NT2/D1 (cell line): Measurements from ENCODE around the gene NKAIN1.
A peak's percentile ranks its signal among the peaks of the same experiment; 100 is the strongest.
"Not testable (repeated sequence)": the region's sequence is repeated elsewhere in the genome, so short reads cannot be mapped to it uniquely, and the experiment has no call there.

Experiments
- DNase-seq: peaks from one replicate; pipeline ENCODE4 v3.0.0-alpha.2; 2011; ENCODE audit warnings: low read depth, low spot score
- H3K27me3 ChIP-seq: 2 replicates; pipeline ENCODE4 v1.6.0; 2011; ENCODE audit warnings: mild to moderate bottlenecking; ENCODE audit not compliant: insufficient read length, insufficient read depth
- H3K36me3 ChIP-seq: 2 replicates; pipeline ENCODE4 v1.6.1; 2011; ENCODE audit warnings: mild to moderate bottlenecking, low read length, mixed read lengths; ENCODE audit not compliant: insufficient read depth, insufficient read length
- H3K4me1 ChIP-seq: 2 replicates; pipeline ENCODE4 v1.5.1; 2011; ENCODE audit not compliant: insufficient read depth, insufficient read length
- H3K4me3 ChIP-seq: 2 replicates; pipeline ENCODE4 v1.5.1; 2011; ENCODE audit warnings: low read depth; ENCODE audit not compliant: insufficient read length
- H3K9ac ChIP-seq: 2 replicates; pipeline ENCODE4 v1.6.0; 2011; ENCODE audit warnings: low read depth; ENCODE audit not compliant: insufficient read length
- H3K9me3 ChIP-seq: 2 replicates; pipeline ENCODE4 v1.5.1; 2011; ENCODE audit warnings: mild to moderate bottlenecking, low read length; ENCODE audit not compliant: insufficient read depth
- SUZ12 ChIP-seq: IDR thresholded peaks from 2 replicates; pipeline ENCODE4 v1.6.1; 2011; ENCODE audit not compliant: insufficient read length, insufficient read depth; ENCODE audit errors: extremely low read depth
- YY1 ChIP-seq: IDR thresholded peaks from 2 replicates; pipeline ENCODE4 v1.6.1; 2011; ENCODE audit not compliant: insufficient read length, insufficient read depth
- ZNF274 ChIP-seq: IDR thresholded peaks from 2 replicates; pipeline ENCODE4 v1.6.1; 2011; ENCODE audit warnings: mild to moderate bottlenecking, low read depth, low read length

Gene NKAIN1

DNA sequence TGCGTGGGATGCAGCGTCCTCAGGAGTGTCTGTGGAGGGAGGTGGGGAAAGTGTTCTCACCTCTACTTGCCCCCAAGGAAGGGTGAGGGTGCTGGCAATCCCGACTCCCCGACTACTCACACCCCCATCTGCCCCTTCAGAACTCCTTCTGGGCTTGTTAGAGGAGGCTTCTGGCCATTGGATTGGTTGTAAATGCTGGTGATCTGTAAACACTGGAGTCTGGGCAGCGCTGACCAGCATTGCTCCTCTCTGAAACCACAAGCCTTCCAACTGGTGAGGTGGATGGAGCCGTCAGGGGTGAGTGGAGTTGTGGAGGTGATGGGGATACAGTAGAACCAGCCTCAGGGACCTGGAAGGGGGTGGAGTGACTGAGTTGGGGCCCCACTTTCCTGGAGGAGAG, 59.3 kb downstream of the NKAIN1 start:
- Histone ChIP-seq H3K4me1 (no peaks in the 10 kb centered on the region), H3K9me3 (peaks cover 6% of the 10 kb centered on the region; the same call in 1 of the 2 replicates), H3K4me3 (no peak overlapping the region), H3K36me3 (peaks cover 18% of the 10 kb centered on the region), H3K27me3 (no peaks in the 10 kb centered on the region), H3K9ac (no peak overlapping the region)
- DNase-seq, result no peak
- no peak for TF ChIP-seq YY1
- TF ChIP-seq ZNF274, result no peak
- no peak for TF ChIP-seq SUZ12

DNA sequence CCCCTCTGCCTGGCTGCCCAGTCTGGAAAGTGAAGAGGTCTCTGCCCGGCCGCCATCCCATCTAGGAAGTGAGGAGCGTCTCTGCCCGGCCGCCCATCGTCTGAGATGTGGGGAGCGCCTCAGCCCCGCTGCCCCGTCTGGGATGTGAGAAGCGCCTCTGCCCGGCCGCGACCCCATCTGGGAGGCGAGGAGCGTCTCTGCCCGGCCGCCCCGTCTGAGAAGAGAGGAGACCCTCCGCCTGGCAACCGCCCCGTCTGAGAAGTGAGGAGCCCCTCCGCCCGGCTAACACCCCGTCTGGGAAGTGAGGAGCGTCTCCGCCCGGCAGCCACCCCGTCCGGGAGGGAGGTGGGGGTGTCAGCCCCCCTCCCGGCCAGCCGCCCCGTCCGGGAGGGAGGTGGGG, 63.4 kb downstream of the NKAIN1 start:
- H3K4me1 ChIP-seq, H3K27me3 ChIP-seq, H3K9ac ChIP-seq, DNase-seq, H3K4me3 ChIP-seq: not testable (repeated sequence)
- H3K9me3 ChIP-seq, result peaks cover 16% of the 10 kb centered on the region; the same call in 1 of the 2 replicates
- peaks cover 16% of the 10 kb centered on the region for H3K36me3 ChIP-seq

DNA sequence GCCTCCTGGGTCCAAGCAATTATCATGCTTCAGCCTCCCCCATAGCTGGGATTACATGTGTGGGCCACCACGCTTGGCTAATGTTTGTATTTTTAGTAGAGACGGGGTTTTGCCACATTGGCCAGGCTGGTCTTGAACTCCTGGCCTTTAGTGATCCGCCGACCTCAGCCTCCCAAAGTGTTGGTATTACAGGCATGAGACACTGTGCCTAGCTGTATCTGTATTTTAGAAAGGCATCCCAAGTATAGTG, 69.3 kb downstream of the NKAIN1 start:
- H3K4me3 ChIP-seq, result no peak overlapping the region
- H3K36me3 ChIP-seq, result no peaks in the 10 kb centered on the region
- DNase-seq, result no peak
- H3K9me3 ChIP-seq, result peaks cover 11% of the 10 kb centered on the region; the same call in 1 of the 2 replicates
- H3K27me3 ChIP-seq, result no peaks in the 10 kb centered on the region
- no peak for TF ChIP-seq SUZ12
- TF ChIP-seq YY1, result no peak
- no peak for TF ChIP-seq ZNF274
- peaks cover 8% of the 10 kb centered on the region for H3K4me1 ChIP-seq
- no peak overlapping the region for H3K9ac ChIP-seq

DNA sequence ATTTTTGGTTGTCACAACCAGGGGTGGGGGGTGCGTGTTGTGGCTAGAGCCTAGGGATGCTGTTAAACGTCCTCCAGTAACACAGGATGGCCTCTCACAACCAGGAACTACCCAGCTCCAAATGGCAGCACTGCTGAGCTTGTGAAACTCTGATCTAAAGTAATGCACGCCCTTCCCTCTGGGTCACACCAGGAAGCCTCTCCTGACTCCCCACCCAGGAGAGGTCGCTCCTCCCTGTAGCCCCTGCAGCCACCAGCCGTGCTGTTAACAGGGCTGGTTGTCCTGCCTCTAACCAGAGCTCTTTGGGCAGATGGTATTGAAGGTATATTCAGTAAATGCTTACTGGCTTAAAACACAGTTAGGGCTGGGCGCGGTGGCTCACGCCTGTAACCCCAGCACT, 73.2 kb downstream of the NKAIN1 start:
- Histone ChIP-seq H3K4me1 (peaks cover 11% of the 10 kb centered on the region), H3K9ac (peak overlapping the region; percentile 27), H3K9me3 (no peaks in the 10 kb centered on the region), H3K4me3 (no peak overlapping the region), H3K36me3 (no peaks in the 10 kb centered on the region), H3K27me3 (no peaks in the 10 kb centered on the region)
- no peak for DNase-seq
- TF ChIP-seq SUZ12 (no peak), ZNF274 (no peak), YY1 (no peak)

DNA sequence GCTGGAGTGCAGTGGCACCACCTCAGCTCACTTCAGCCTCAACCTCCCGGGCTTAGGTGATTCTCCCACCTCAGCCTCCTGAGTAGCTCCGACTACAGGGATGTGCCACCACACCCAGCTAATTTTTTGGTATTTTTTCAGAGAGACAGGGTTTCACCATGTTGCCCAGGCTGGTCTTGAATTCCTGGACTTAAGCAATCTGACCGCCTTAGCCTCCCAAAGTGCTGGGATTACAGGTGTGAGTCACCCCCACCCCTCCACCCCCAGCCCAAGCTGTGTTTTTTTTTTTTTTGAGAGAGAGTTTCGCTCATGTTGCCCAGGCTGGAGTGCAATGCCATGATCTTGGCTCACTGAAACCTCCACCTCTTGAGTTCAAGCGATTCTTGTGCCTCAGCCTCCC, 75.4 kb downstream of the NKAIN1 start:
- no peak for DNase-seq
- H3K36me3 ChIP-seq, result no peaks in the 10 kb centered on the region
- H3K9ac ChIP-seq, result no peak overlapping the region
- peaks cover 12% of the 10 kb centered on the region for H3K4me1 ChIP-seq
- no peak overlapping the region for H3K4me3 ChIP-seq
- TF ChIP-seq ZNF274 (no peak), YY1 (no peak), SUZ12 (no peak)
- H3K9me3 ChIP-seq, result no peaks in the 10 kb centered on the region
- H3K27me3 ChIP-seq, result no peaks in the 10 kb centered on the region

DNA sequence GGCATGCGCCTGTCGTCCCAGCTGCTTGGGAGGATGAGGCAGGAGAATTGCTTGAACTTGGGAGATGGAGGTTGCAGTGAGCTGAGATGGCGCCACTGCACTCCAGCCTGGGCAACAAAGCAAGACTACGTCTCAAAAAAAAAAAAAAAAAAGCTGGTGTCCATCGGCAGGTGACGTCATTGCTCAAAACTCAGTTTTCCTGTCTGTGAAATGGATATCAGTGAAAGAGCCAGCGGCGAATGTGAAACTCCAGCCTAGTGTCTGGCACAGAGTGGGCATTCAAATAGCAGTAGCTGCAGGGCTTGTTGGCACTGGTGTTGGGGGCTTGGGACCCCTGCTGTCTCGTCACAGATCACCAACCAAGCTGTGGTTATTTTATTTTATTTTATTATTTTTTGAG, 75.8 kb downstream of the NKAIN1 start:
- Histone ChIP-seq H3K9ac (no peak overlapping the region), H3K4me1 (peaks cover 12% of the 10 kb centered on the region), H3K4me3 (no peak overlapping the region), H3K27me3 (no peaks in the 10 kb centered on the region), H3K36me3 (no peaks in the 10 kb centered on the region), H3K9me3 (no peaks in the 10 kb centered on the region)
- no peak for TF ChIP-seq SUZ12
- TF ChIP-seq YY1, result no peak
- no peak for TF ChIP-seq ZNF274
- no peak for DNase-seq

DNA sequence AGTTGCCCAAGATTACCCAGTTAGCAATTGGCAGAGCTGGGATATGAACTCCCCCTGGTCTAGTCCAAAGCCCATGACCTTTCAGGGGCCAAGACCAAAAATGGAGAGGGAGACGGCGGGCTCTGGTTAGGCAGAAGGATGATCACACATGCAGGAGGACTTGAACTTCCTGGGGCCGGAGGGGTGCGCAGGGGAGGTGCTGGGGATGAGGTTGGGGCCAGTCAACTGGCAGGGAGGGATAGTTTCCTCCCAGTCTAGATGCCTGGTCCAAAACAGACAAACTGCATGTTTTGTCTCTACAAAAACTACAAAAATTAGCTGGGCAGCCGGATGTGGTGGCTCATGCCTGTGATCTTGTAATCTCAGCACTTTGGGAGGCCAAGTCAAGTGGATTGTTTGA, 78.1 kb downstream of the NKAIN1 start:
- Histone ChIP-seq H3K36me3 (peaks cover 12% of the 10 kb centered on the region), H3K9ac (no peak overlapping the region), H3K9me3 (no peaks in the 10 kb centered on the region), H3K4me3 (no peak overlapping the region), H3K27me3 (no peaks in the 10 kb centered on the region), H3K4me1 (peaks cover 11% of the 10 kb centered on the region)
- TF ChIP-seq ZNF274 (no peak), YY1 (no peak), SUZ12 (no peak)
- DNase-seq, result no peak

DNA sequence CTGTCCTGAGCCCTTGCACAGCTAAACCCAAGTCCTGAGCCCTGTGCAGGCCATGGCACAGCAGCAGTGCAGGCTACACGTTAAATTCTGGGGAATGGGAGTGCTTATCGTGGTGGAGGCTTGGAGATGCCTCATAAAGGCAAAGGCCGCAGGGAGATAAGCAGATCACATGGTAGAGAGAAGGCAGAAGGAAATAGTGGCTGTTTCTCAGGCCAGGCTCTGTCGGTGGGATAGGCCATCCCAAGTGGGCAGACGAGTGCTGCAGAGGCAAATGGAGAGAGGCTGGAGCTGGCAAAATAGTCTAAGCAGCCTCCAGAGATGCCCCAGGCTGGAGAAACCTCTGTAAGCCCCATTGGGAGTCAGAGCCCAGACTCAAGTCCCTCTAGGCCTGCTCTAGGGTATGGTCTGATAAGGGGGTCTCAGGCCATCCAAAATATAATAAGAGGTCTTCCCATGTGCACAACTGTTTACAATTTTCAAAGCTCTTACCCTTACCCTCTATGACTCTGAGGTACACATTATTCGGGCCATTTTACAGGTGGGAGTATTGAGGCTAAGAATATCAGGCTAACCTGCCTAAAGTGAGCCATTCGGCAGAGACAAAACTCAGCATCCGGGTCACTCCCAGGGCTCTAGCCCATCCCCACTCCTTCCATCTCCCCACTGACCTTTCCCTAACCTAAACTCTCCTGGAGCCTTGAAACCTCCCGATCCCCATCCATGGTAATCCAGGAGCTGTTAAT, 79.6 kb downstream of the NKAIN1 start:
- H3K36me3 ChIP-seq, result peaks cover 22% of the 10 kb centered on the region
- peak overlapping the region; percentile 39 for H3K9ac ChIP-seq
- no peaks in the 10 kb centered on the region for H3K27me3 ChIP-seq
- TF ChIP-seq YY1 (no peak), ZNF274 (no peak), SUZ12 (no peak)
- H3K9me3 ChIP-seq, result no peaks in the 10 kb centered on the region
- no peak for DNase-seq
- H3K4me1 ChIP-seq, result peaks cover 7% of the 10 kb centered on the region
- H3K4me3 ChIP-seq, result no peak overlapping the region
